NCI-H524 treated with DMSO at 0.1 percent for 48 hours (cell line): ENCODE measurements around the gene SFT2D3.

Source experiments
- DNase-seq: peaks from one replicate; lab custom pipeline; 2025; lab: John Stamatoyannopoulos, UW

The SFT2D3 gene

GRCh38 chr2:127681976-127682857 lies 19.1 kb upstream of the SFT2D3 start:
- DNase-seq = no peak

GRCh38 chr2:127683056-127683455 lies 18.2 kb upstream of the SFT2D3 start:
- DNase-seq = no peak

GRCh38 chr2:127683757-127684156 lies 17.5 kb upstream of the SFT2D3 start:
- DNase-seq = no peak

- no peak for DNase-seq
Measured at GRCh38 chr2:127685410-127686080, 15.8 kb upstream of the SFT2D3 start.

GRCh38 chr2:127688405-127688804 lies 12.9 kb upstream of the SFT2D3 start:
- no peak for DNase-seq

- DNase-seq = no peak
Measured at GRCh38 chr2:127690696-127691095, 10.6 kb upstream of the SFT2D3 start.

GRCh38 chr2:127694986-127695385 lies 6.3 kb upstream of the SFT2D3 start:
- DNase-seq = no peak

- no peak for DNase-seq
Measured at GRCh38 chr2:127695491-127696472, 5.5 kb upstream of the SFT2D3 start.

- DNase-seq = no peak
Measured at GRCh38 chr2:127697482-127698180, 3.7 kb upstream of the SFT2D3 start.

GRCh38 chr2:127698553-127699355 lies 2.5 kb upstream of the SFT2D3 start:
- no peak for DNase-seq

- no peak for DNase-seq
Measured at GRCh38 chr2:127700527-127701192, 637 bp upstream of the SFT2D3 start.

- DNase-seq = peak; percentile 5
Measured at GRCh38 chr2:127701651-127702394, 526 bp downstream of the SFT2D3 start.

GRCh38 chr2:127702395-127703009 lies 1.2 kb downstream of the SFT2D3 start:
- DNase-seq = no peak

GRCh38 chr2:127703282-127703681 lies 2.0 kb downstream of the SFT2D3 start:
- no peak for DNase-seq

- no peak for DNase-seq
Measured at GRCh38 chr2:127704641-127705390, 3.5 kb downstream of the SFT2D3 start.

- DNase-seq = no peak
Measured at GRCh38 chr2:127705391-127706065, 4.2 kb downstream of the SFT2D3 start.

GRCh38 chr2:127706215-127706990 lies 5.1 kb downstream of the SFT2D3 start:
- no peak for DNase-seq
